Gastroesophageal sphincter (tissue), 3 donors: ENCODE results near the gene TSKU.

Experiments used
- CTCF ChIP-seq, 4 experiments: fragments of 200-600 bp in 2 of 4; fragments of 450-650 bp in 2 of 4; sonication (generic) in 1 of 4; IDR thresholded peaks; one replicate each; pipeline ENCODE4 v1.5.1; 2017 to 2019; ENCODE audit warnings: antibody characterized with exemption in 4 of 4, mild to moderate bottlenecking in 2 of 4, moderate library complexity in 2 of 4
- EP300 ChIP-seq: sonication (generic); formaldehyde crosslinking; IDR thresholded peaks from one replicate; pipeline ENCODE4 v1.6.1; 2017; ENCODE audit warnings: antibody characterized with exemption, mild to moderate bottlenecking
- POLR2A ChIP-seq, 2 donors: fragments of 450-650 bp; IDR thresholded peaks; one replicate each; pipeline ENCODE4 v1.6.1; 2017; ENCODE audit warnings: antibody characterized with exemption in 2 of 2, mild to moderate bottlenecking in 2 of 2, moderate library complexity in 1 of 2
- POLR2AphosphoS5 ChIP-seq: sonication (generic); formaldehyde crosslinking; IDR thresholded peaks from one replicate; pipeline ENCODE4 v1.6.1; 2017; ENCODE audit warnings: antibody characterized with exemption

DNA sequence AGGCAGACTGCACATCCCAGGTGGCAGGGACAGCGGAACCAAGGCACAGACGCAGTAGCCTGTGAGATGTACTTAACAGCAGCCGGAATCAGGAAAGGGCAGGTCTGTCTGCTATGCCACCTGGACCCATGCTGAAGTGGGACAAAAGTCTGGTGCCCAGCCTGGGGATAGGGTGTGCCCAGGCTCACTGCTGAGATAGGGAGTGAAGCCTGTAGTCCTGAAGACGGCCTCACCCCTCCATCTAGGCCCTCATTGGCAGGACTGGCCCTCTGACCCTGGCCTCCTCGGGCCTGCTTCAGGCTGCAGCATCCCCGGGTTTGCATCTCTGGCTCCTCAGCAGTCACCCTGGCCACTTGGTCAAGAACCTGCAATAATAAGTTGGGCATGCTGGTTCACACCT lies 32.4 kb upstream of the TSKU start:
- no peak for TF ChIP-seq POLR2AphosphoS5
- no peak for TF ChIP-seq POLR2A (IDR thresholded peaks at IDR 0.05)
- TF ChIP-seq CTCF (IDR thresholded peaks at IDR 0.05): no peak
- no peak for TF ChIP-seq EP300
